ENCODE results near the gene TYMS. TPM values are rescaled to one million over a fixed set of nuclear protein-coding genes. Genes with fewer than 3 reads are reported as not detected.

Gene TYMS
- total RNA-seq, 1 experiment from 2014 or later, result 149 TPM

DNA sequence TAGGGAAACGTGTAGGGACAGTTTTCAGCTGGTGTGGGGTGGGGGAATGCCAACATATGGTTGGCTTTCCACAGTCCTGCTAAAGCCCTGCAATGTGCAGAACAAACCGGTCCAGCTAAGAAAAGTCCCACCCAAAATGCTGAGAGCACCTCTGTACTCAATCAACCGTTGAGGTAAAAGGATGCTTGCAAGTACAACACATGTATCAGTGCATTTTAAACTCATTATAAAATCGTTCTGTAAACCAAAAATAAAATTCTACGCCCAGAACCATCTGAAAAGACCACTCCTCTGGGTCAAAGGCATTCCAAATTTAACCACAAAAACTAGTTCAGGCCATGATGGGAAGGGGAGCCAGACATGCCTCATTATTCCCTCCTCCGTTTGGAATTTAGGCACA is 2.0 kb upstream of the TYMS start:
- Histone ChIP-seq H2AFZ (no peak overlapping the region), H3K79me2 (ENCODE audit: low read depth) (peaks cover 14% of the 10 kb centered on the region), H3K4me1 (replicated peaks; ENCODE audit: insufficient read depth) (peaks cover 11% of the 10 kb centered on the region), H3K27me3 (ENCODE audit: insufficient read depth, low read depth) (no peaks in the 10 kb centered on the region), H3K4me3 (no peak overlapping the region), H3K9me3 (ENCODE audit: insufficient read depth, low read depth) (no peaks in the 10 kb centered on the region), H3K36me3 (ENCODE audit: low read depth) (0 out of 2 replicates have a peak, but pooled peaks cover 3% of the 10 kb centered on the region), H3F3A (ENCODE audit: insufficient read depth, low read depth) (peaks cover 7% of the 10 kb centered on the region; the same call in 1 of the 2 replicates), H3K27ac (no peak overlapping the region), H4K20me1 (ENCODE audit: insufficient read depth) (no peaks in the 10 kb centered on the region), H3K9me2 (ENCODE audit: insufficient read depth) (no peaks in the 10 kb centered on the region), H3K4me2 (no peak overlapping the region)
- ChIA-PET CTCF (no interaction called here), POLR2A (ENCODE audit: unreplicated experiment) (no interaction called here)
- intact Hi-C loops (cut with micrococcal nuclease; ENCODE audit: unreplicated experiment), result loop anchor here (5.0 kb wide), 1 partner anchor 157 kb away; the partner anchor contains the start of gene YES1
- no TSS peak for BruUV-seq (replicated peaks)
- DNase-seq, result no peak
- TF ChIP-seq EZH2 (IDR thresholded peaks at IDR 0.05; ENCODE audit: low read depth), result no peak
- no peak for TF ChIP-seq CTCF (conservative IDR thresholded peaks at IDR 0.05)

GRCh38 chr18:658001-658946 is 821 bp downstream of the TYMS start:
- CTCF ChIA-PET, result interaction anchor here (0.5 to 1.3 kb wide), 2 partner anchors 12 to 171 kb away, joined by 3 to 4 read pairs; no protein-coding TSS in a partner anchor

More at GRCh38 chr18:658001-658946, 821 bp downstream of the TYMS start:
- intact Hi-C loops (cut with micrococcal nuclease; ENCODE audit: unreplicated experiment), result loop anchor here (5.0 kb wide), 1 partner anchor 154 kb away; the partner anchor contains the start of gene YES1
- Histone ChIP-seq H2AFZ (peak overlapping the region; percentile 97), H3K36me3 (ENCODE audit: low read depth) (0 out of 2 replicates have a peak, but pooled peaks cover 15% of the 10 kb centered on the region), H3K4me1 (replicated peaks; ENCODE audit: insufficient read depth) (peaks cover 11% of the 10 kb centered on the region), H3K9me2 (ENCODE audit: insufficient read depth) (no peaks in the 10 kb centered on the region), H3K4me3 (peak overlapping the region; percentile 87), H3K27me3 (ENCODE audit: insufficient read depth, low read depth) (no peaks in the 10 kb centered on the region), H4K20me1 (ENCODE audit: insufficient read depth) (no peaks in the 10 kb centered on the region), H3K27ac (no peak overlapping the region), H3K79me2 (ENCODE audit: low read depth) (peaks cover 21% of the 10 kb centered on the region), H3K9me3 (ENCODE audit: insufficient read depth, low read depth) (no peaks in the 10 kb centered on the region), H3K4me2 (peak overlapping the region; percentile 83), H3F3A (ENCODE audit: insufficient read depth, low read depth) (peaks cover 7% of the 10 kb centered on the region; the same call in 1 of the 2 replicates)
- TF ChIP-seq EZH2 (IDR thresholded peaks at IDR 0.05; ENCODE audit: low read depth) (no peak), CTCF (conservative IDR thresholded peaks at IDR 0.05) (no peak)
- POLR2A ChIA-PET (ENCODE audit: unreplicated experiment), result interaction anchor here (0.5 to 1.3 kb wide), 4 partner anchors 29 to 1953 kb away, joined by 3 to 6 read pairs (median 4); no protein-coding TSS in a partner anchor
- peak; percentile 84 to 93 for DNase-seq
- BruUV-seq (replicated peaks), result TSS peak; percentile 27
